ENCODE results near the gene SETD6. TPM values are rescaled to one million over a fixed set of nuclear protein-coding genes. Genes with fewer than 3 reads are reported as not detected.

SETD6 gene
- total RNA-seq = 25.6 and 31.1 TPM in 2 replicates

GRCh38 chr16:58515125-58515870 is at the start of gene SETD6:
Gene SETD6, plus strand, starts transcription at chr16:58515517. Its CDS starts 21 bp downstream, at chr16:58515538.
- ATAC-seq (ENCODE audit: low read depth) = peak; percentile 77
- intact Hi-C loops (cut with micrococcal nuclease) = loop anchor here (1.0 to 10.0 kb wide), 4 partner anchors 115 to 390 kb away; partner anchors contain the start of genes CFAP20, GINS3 and GOT2
- no peaks in the 10 kb centered on the region for H3K27me3 Mint-ChIP-seq
- DNase-seq = peak; percentile 81
- peak within 1 kb of the TSS; percentile 91 for H3K4me3 Mint-ChIP-seq
- peaks cover 35% of the 10 kb centered on the region for H3K36me3 Mint-ChIP-seq (ENCODE audit: low read depth)
- peak within 1 kb of the TSS; percentile 84 for H3K27ac Mint-ChIP-seq
- ChIA-PET POLR2A (no interaction called here), CTCF (interaction anchor here (2.5 kb wide), 1 partner anchor 145 kb away, joined by 11 read pairs; no protein-coding TSS in a partner anchor)
- no peak for TF ChIP-seq CTCF (IDR thresholded peaks at IDR 0.05)
- H3K9me3 Mint-ChIP-seq = no peaks in the 10 kb centered on the region
- peaks cover 24% of the 10 kb centered on the region for H3K4me1 Mint-ChIP-seq

GRCh38 chr16:58465817-58466216 is 49.5 kb upstream of the SETD6 start:
- no peak for TF ChIP-seq CTCF (IDR thresholded peaks at IDR 0.05)
- no peak for DNase-seq
- CTCF ChIA-PET = no interaction called here
- Mint-ChIP-seq H3K27ac (no peak overlapping the region), H3K4me1 (peaks cover 10% of the 10 kb centered on the region), H3K9me3 (no peaks in the 10 kb centered on the region), H3K36me3 (ENCODE audit: low read depth) (no peaks in the 10 kb centered on the region), H3K4me3 (no peak overlapping the region), H3K27me3 (peaks cover 58% of the 10 kb centered on the region)
- POLR2A ChIA-PET = no interaction called here
- ATAC-seq (ENCODE audit: low read depth) = no peak
- intact Hi-C loops (cut with micrococcal nuclease) = no loop called here

- H3K27ac Mint-ChIP-seq = no peak overlapping the region
- no peak for TF ChIP-seq CTCF (IDR thresholded peaks at IDR 0.05)
- ChIA-PET POLR2A (no interaction called here), CTCF (no interaction called here)
- no peaks in the 10 kb centered on the region for H3K36me3 Mint-ChIP-seq (ENCODE audit: low read depth)
- H3K4me1 Mint-ChIP-seq = peaks cover 10% of the 10 kb centered on the region
- intact Hi-C loops (cut with micrococcal nuclease) = no loop called here
- H3K9me3 Mint-ChIP-seq = no peaks in the 10 kb centered on the region
- no peak overlapping the region for H3K4me3 Mint-ChIP-seq
- ATAC-seq (ENCODE audit: low read depth) (no peak), DNase-seq (no peak)
- peaks cover 58% of the 10 kb centered on the region for H3K27me3 Mint-ChIP-seq
These were observed 48.9 kb upstream of the SETD6 start for GRCh38 chr16:58466396-58466795.

- ChIA-PET CTCF (interaction anchor here (0.7 kb wide), 1 partner anchor 163 kb away, joined by 3 read pairs; no protein-coding TSS in a partner anchor), POLR2A (no interaction called here)
- H3K4me1 Mint-ChIP-seq = peaks cover 8% of the 10 kb centered on the region
- no peak overlapping the region for H3K27ac Mint-ChIP-seq
- no peak for DNase-seq
- H3K36me3 Mint-ChIP-seq (ENCODE audit: low read depth) = no peaks in the 10 kb centered on the region
- H3K27me3 Mint-ChIP-seq = peaks cover 47% of the 10 kb centered on the region
- no peak overlapping the region for H3K4me3 Mint-ChIP-seq
- H3K9me3 Mint-ChIP-seq = no peaks in the 10 kb centered on the region
- ATAC-seq (ENCODE audit: low read depth) = no peak
- intact Hi-C loops (cut with micrococcal nuclease) = no loop called here
- no peak for TF ChIP-seq CTCF (IDR thresholded peaks at IDR 0.05)
These were observed 47.4 kb upstream of the SETD6 start for GRCh38 chr16:58467905-58468304.

- POLR2A ChIA-PET = interaction anchor here (0.6 kb wide), 1 partner anchor 169 kb away, joined by 3 read pairs; no protein-coding TSS in a partner anchor
- peaks cover 33% of the 10 kb centered on the region for H3K27me3 Mint-ChIP-seq
- no peaks in the 10 kb centered on the region for H3K36me3 Mint-ChIP-seq (ENCODE audit: low read depth)
- peaks cover 4% of the 10 kb centered on the region for H3K4me1 Mint-ChIP-seq
- CTCF ChIA-PET = interaction anchor here (0.7 to 1.0 kb wide), 3 partner anchors 17 to 135 kb away, joined by 3 to 4 read pairs (median 3); no protein-coding TSS in a partner anchor
- ATAC-seq (ENCODE audit: low read depth) (no peak), DNase-seq (no peak)
- H3K4me3 Mint-ChIP-seq = no peak overlapping the region
- no peak overlapping the region for H3K27ac Mint-ChIP-seq
- no peaks in the 10 kb centered on the region for H3K9me3 Mint-ChIP-seq
- no peak for TF ChIP-seq CTCF (IDR thresholded peaks at IDR 0.05)
- intact Hi-C loops (cut with micrococcal nuclease) = no loop called here
These were observed 43.9 kb upstream of the SETD6 start for GRCh38 chr16:58471209-58471975.
